Fibroblast of lung (primary cell): ENCODE measurements around the gene GSTA2. TPM values are rescaled to one million over a fixed set of nuclear protein-coding genes. Genes with fewer than 3 reads are reported as not detected.
"Not testable (repeated sequence)": the region's sequence is repeated elsewhere in the genome, so short reads cannot be mapped to it uniquely, and the experiment has no call there.

Experiments
- DNase-seq, 2 donors: peaks; one replicate each; pipeline versions ENCODE4 v3.0.0 to v3.0.0-alpha.2; 2010; ENCODE audit warnings: low read depth in 2 of 2
- H2AFZ ChIP-seq: 2 replicates; pipeline ENCODE4 v1.5.1; 2012; ENCODE audit warnings: low read length, control low read depth, inconsistent platforms
- H3K27ac ChIP-seq: 2 replicates; pipeline ENCODE4 v1.5.1; 2011; ENCODE audit warnings: low read length, control low read depth; ENCODE audit not compliant: insufficient read depth
- H3K27me3 ChIP-seq: 2 replicates; pipeline ENCODE4 v1.5.1; 2011; ENCODE audit warnings: mild to moderate bottlenecking, low read length; ENCODE audit not compliant: control insufficient read depth, insufficient read depth
- H3K36me3 ChIP-seq: 2 replicates; pipeline ENCODE4 v1.5.1; 2011; ENCODE audit warnings: low read length; ENCODE audit not compliant: control insufficient read depth, insufficient read depth
- H3K4me1 ChIP-seq: 2 replicates; pipeline ENCODE4 v1.5.1; 2011; ENCODE audit warnings: low read length; ENCODE audit not compliant: control insufficient read depth, insufficient read depth; ENCODE audit errors: extremely low read depth
- H3K4me2 ChIP-seq: 2 replicates; pipeline ENCODE4 v1.5.1; 2011; ENCODE audit warnings: low read length, control low read depth; ENCODE audit not compliant: insufficient read depth; ENCODE audit errors: extremely low read depth
- H3K4me3 ChIP-seq, 4 experiments: fragments of 200-600 bp in 1 of 4; sonication (generic) in 1 of 4; replicated peaks in 1 of 4; 2 replicates each; pipeline ENCODE4 v1.5.1; 2011 to 2016; ENCODE audit warnings: low read length in 4 of 4, low read depth in 3 of 4, mild to moderate bottlenecking in 3 of 4, control low read depth in 2 of 4, inconsistent platforms in 1 of 4, mixed read lengths in 1 of 4; ENCODE audit not compliant: insufficient read depth in 1 of 4; ENCODE audit errors: control extremely low read depth in 1 of 4
- H3K79me2 ChIP-seq: 2 replicates; pipeline ENCODE4 v1.5.1; 2012; ENCODE audit warnings: mild to moderate bottlenecking, low read length, inconsistent platforms; ENCODE audit not compliant: control insufficient read depth, insufficient read depth
- H3K9ac ChIP-seq: 2 replicates; pipeline ENCODE4 v1.5.1; 2011; ENCODE audit warnings: mild to moderate bottlenecking, low read length, control low read depth; ENCODE audit not compliant: insufficient read depth
- H3K9me3 ChIP-seq: 2 replicates; pipeline ENCODE4 v1.5.1; 2012; ENCODE audit warnings: low read depth, low read length; ENCODE audit not compliant: control insufficient read depth, insufficient read depth
- H4K20me1 ChIP-seq: 2 replicates; pipeline ENCODE4 v1.5.1; 2011; ENCODE audit warnings: low read length; ENCODE audit not compliant: control insufficient read depth, insufficient read depth; ENCODE audit errors: extremely low read depth
- EZH2 ChIP-seq: IDR thresholded peaks from 2 replicates; pipeline ENCODE4 v1.5.1; 2012; ENCODE audit warnings: low read length, control low read depth, mild to moderate bottlenecking; ENCODE audit errors: missing control alignments
- polyA plus RNA-seq, 2 donors: library from polyadenylated mRNA; depleted of rRNA in 1 of 2; stranded (reverse) in 1 of 2; unstranded in 1 of 2; fragments of >200 nt; gene quantifications; 2 replicates each; pipeline ENCODE4 v1.2.1, GENCODE V29; 2011 to 2012; ENCODE audit warnings: missing spikeins in 1 of 2
- total RNA-seq: library from RNA; depleted of rRNA; stranded (reverse); fragments of >200 nt; gene quantifications from 2 replicates; pipeline ENCODE4 v1.2.1, GENCODE V29; 2014
- TF ChIP-seq, protein P1 (sequence below), 2 donors: IDR thresholded peaks in 1 of 2; conservative IDR thresholded peaks in 1 of 2; 1 replicate in 1 of 2; 2 replicates in 1 of 2; pipeline ENCODE4 v1.5.1; 2011 to 2012; ENCODE audit warnings: low read length in 2 of 2, control low read depth in 1 of 2, inconsistent platforms in 1 of 2, low read depth in 1 of 2, mild to moderate bottlenecking in 1 of 2

GSTA2 gene
- total and polyA plus RNA-seq, 2 donors (not counting 1 experiment from before 2014, with no cell fraction given) = not detected

DNA sequence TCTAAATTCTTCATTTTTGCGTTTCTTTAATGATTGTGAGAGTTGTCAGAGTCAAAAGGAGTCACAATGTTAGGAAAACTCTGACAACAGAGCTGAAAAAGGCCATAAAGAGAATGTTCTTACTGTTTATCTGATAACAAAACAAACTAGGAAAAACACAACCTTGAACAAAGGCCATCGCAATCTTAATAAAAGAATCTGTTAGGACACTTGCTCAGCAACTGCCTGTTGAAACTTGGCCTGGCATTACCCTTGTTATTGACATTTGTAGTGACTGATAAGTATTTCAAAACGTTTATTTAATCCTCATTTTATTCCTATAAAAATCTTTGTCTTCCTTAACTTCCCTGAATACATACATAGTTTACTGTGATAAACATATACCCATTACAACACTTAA lies 24.6 kb upstream of the GSTA2 start:
- H3K4me3 ChIP-seq = no peak overlapping the region
- H2AFZ ChIP-seq = no peak overlapping the region
- no peaks in the 10 kb centered on the region for H4K20me1 ChIP-seq
- H3K9me3 ChIP-seq = no peaks in the 10 kb centered on the region
- H3K9ac ChIP-seq = no peak overlapping the region
- TF ChIP-seq, protein P1, sequence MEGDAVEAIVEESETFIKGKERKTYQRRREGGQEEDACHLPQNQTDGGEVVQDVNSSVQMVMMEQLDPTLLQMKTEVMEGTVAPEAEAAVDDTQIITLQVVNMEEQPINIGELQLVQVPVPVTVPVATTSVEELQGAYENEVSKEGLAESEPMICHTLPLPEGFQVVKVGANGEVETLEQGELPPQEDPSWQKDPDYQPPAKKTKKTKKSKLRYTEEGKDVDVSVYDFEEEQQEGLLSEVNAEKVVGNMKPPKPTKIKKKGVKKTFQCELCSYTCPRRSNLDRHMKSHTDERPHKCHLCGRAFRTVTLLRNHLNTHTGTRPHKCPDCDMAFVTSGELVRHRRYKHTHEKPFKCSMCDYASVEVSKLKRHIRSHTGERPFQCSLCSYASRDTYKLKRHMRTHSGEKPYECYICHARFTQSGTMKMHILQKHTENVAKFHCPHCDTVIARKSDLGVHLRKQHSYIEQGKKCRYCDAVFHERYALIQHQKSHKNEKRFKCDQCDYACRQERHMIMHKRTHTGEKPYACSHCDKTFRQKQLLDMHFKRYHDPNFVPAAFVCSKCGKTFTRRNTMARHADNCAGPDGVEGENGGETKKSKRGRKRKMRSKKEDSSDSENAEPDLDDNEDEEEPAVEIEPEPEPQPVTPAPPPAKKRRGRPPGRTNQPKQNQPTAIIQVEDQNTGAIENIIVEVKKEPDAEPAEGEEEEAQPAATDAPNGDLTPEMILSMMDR (conservative IDR thresholded peaks at IDR 0.05 in 1 of 2, IDR thresholded peaks at IDR 0.05 in 1 of 2; ENCODE audit: low read depth in 1 of 2, low read length in 2 of 2) = no peak
- TF ChIP-seq EZH2 = no peak
- no peak overlapping the region for H3K27ac ChIP-seq
- DNase-seq = no peak
- no peaks in the 10 kb centered on the region for H3K79me2 ChIP-seq
- no peaks in the 10 kb centered on the region for H3K36me3 ChIP-seq
- no peaks in the 10 kb centered on the region for H3K4me1 ChIP-seq
- H3K4me2 ChIP-seq = no peak overlapping the region
- no peaks in the 10 kb centered on the region for H3K27me3 ChIP-seq

DNA sequence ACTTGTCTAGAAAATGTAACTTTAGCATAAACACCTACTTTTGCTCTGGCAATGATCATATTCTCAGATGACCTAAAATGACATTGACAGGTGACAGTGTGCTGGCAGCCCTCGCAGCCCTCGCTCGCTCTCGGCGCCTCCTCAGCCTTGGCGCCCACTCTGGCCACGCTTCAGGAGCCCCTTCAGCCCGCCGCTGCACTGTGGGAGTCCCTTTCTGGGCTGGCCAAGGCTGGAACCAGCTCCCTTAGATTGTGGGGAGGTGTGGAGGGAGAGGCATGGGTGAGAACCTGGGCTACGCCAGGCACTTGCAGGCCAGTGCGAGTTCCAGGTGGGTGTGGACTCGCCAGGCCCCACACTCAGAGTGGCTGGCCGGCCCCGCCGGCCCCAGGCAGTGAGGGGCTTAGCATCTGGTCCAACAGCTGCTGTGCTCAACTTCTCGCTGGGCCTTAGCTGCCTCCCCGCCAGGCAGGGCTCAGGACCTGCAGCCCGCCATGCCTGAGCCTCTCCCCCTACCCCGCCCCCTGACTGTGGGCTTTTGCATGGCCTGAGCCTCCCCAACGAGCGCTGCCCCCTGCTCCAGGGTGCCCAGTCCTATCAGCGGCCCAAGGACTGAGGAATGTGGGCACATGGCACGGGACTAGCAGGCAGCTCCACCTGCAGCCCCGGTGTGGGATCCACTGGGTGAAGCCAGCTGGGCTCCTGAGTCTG lies 23.1 kb upstream of the GSTA2 start:
- Histone ChIP-seq H3K9me3 (no peaks in the 10 kb centered on the region), H3K27me3 (no peaks in the 10 kb centered on the region), H3K27ac (no peak overlapping the region), H4K20me1 (no peaks in the 10 kb centered on the region), H3K4me3 (no peak overlapping the region), H3K4me1 (no peaks in the 10 kb centered on the region), H2AFZ (no peak overlapping the region), H3K9ac (no peak overlapping the region), H3K79me2 (no peaks in the 10 kb centered on the region), H3K36me3 (no peaks in the 10 kb centered on the region), H3K4me2 (no peak overlapping the region)
- no peak for TF ChIP-seq EZH2
- TF ChIP-seq, protein P1 (conservative IDR thresholded peaks at IDR 0.05 in 1 of 2, IDR thresholded peaks at IDR 0.05 in 1 of 2; ENCODE audit: low read depth in 1 of 2, low read length in 2 of 2) = no peak
- no peak for DNase-seq

DNA sequence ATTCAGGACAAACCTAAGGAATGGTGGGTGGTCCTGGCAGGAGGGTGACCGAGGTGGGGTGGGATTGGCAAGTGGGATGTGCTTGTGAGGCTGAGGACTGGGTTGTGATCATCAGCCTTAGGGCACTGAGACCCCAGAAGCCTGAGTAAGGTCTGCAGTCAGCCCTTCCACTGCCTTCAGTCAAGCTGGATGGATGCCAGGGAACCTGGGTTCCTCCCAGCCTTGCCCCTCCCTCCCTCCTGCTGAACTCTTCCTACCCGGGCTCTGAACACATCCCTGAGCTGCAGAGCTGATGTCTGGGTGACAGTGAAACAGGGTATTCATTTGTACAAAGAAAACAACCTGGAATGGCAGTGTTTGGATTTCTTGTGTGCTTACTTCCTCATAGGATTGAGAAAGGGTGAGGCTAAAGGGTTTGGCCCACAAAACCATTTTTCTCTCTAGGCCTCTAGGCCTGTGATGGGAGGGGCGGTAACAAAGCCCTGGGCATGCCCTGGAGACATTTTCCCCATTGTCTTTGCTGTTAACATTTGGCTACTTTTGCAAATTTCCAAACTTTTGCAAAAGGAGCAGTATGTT lies 19.5 kb upstream of the GSTA2 start:
- not testable (repeated sequence) for H2AFZ ChIP-seq, H3K4me2 ChIP-seq, H3K36me3 ChIP-seq, H3K27me3 ChIP-seq, H3K27ac ChIP-seq, H4K20me1 ChIP-seq, H3K4me3 ChIP-seq, H3K4me1 ChIP-seq, H3K9ac ChIP-seq, H3K79me2 ChIP-seq, DNase-seq, H3K9me3 ChIP-seq

DNA sequence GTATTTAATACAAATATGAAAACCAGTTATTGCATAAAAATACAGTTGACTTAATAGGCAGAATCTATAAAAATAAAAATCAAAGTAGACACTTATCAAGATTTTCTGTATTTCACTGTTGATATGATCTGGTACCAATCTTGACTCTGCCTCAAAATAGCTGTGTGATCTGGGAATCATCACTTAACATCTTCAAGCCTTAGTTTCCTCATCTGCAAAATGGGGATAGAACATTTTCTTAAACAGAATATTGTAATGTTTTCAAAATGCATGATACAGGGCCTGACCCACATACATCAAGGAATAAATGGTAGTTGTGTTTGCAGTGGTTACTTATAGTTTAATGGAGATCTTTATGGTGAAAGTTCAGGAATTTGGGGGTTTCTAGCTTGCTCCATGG lies 18.9 kb upstream of the GSTA2 start:
- H3K4me1 ChIP-seq, H3K27ac ChIP-seq, H3K4me3 ChIP-seq, H3K27me3 ChIP-seq, DNase-seq, H4K20me1 ChIP-seq, H3K9ac ChIP-seq, H3K79me2 ChIP-seq, H3K9me3 ChIP-seq, H3K4me2 ChIP-seq, H2AFZ ChIP-seq, H3K36me3 ChIP-seq: not testable (repeated sequence)
